A673 (cell line): ENCODE results near the gene INSRR. TPM values are rescaled to one million over a fixed set of nuclear protein-coding genes. Genes with fewer than 3 reads are reported as not detected.
A peak's percentile ranks its signal among the peaks of the same experiment; 100 is the strongest.

Experiments used
- BruUV-seq: library from RNA; stranded (reverse); fragments of 400-500 nt; replicated peaks from 2 replicates; lab custom pipeline; 2021; lab: Mats Ljungman, UMichigan
- CTCF ChIA-PET: fragments of 300-600 bp; sonication (Branson Sonifier 250); formaldehyde crosslinking; loops from one replicate; lab custom pipeline; 2022; ENCODE audit warnings: antibody characterized with exemption; lab: Charles Lee
- POLR2A ChIA-PET: fragments of 300-600 bp; sonication (Branson Sonifier 250); formaldehyde crosslinking; loops from one replicate; lab custom pipeline; 2022; ENCODE audit warnings: antibody characterized with exemption; ENCODE audit not compliant: low non-redundant PET; lab: Charles Lee
- DNase-seq: peaks from one replicate; pipeline ENCODE4 v3.0.0-alpha.2; 2015; ENCODE audit warnings: low spot score
- H3K27ac ChIP-seq: fragments of 200-600 bp; sonication (generic); 2 replicates; pipeline ENCODE4 v1.5.1; 2016; ENCODE audit warnings: mixed run types, low read depth, mild to moderate bottlenecking, mixed read lengths, antibody characterized with exemption, low read length; ENCODE audit not compliant: poor library complexity, severe bottlenecking
- H3K27me3 ChIP-seq: fragments of 200-600 bp; sonication (generic); replicated peaks from 2 replicates; pipeline ENCODE4 v1.6.1; 2017; ENCODE audit warnings: mixed run types, low read depth, mild to moderate bottlenecking, mixed read lengths, antibody characterized with exemption, low read length; ENCODE audit not compliant: insufficient read depth, poor library complexity
- H3K36me3 ChIP-seq: fragments of 200-600 bp; sonication (generic); 2 replicates; pipeline ENCODE4 v1.6.1; 2016; ENCODE audit warnings: mixed run types, mild to moderate bottlenecking, mixed read lengths, antibody characterized with exemption, low read length; ENCODE audit not compliant: insufficient read depth, poor library complexity, severe bottlenecking
- H3K4me1 ChIP-seq: fragments of 200-600 bp; sonication (generic); 2 replicates; pipeline ENCODE4 v1.6.1; 2017; ENCODE audit warnings: mixed run types, mild to moderate bottlenecking, mixed read lengths, antibody characterized with exemption, low read length; ENCODE audit not compliant: insufficient read depth, poor library complexity, severe bottlenecking
- H3K4me3 ChIP-seq: fragments of 200-600 bp; sonication (generic); 2 replicates; pipeline ENCODE4 v1.5.1; 2016; ENCODE audit warnings: low read depth, mixed run types, mild to moderate bottlenecking, mixed read lengths, low read length; ENCODE audit not compliant: poor library complexity, severe bottlenecking
- H3K9me3 ChIP-seq: fragments of 200-600 bp; sonication (generic); 2 replicates; pipeline ENCODE4 v1.6.1; 2016; ENCODE audit warnings: mixed run types, low read depth, mild to moderate bottlenecking, mixed read lengths, antibody characterized with exemption, low read length; ENCODE audit not compliant: poor library complexity, severe bottlenecking
- CTCF ChIP-seq: fragments of 300-800, 200-600 bp; sonication (generic); conservative IDR thresholded peaks from 2 replicates; pipeline ENCODE4 v1.5.1; 2017; ENCODE audit warnings: low read depth, mild to moderate bottlenecking, antibody characterized with exemption, low read length, moderate library complexity, mixed read lengths
- EZH2 ChIP-seq: fragments of 200-600 bp; sonication (generic); IDR thresholded peaks from 2 replicates; pipeline ENCODE4 v1.6.1; 2017; ENCODE audit warnings: borderline replicate concordance, low read depth, mild to moderate bottlenecking, mixed read lengths, antibody characterized with exemption, low read length; ENCODE audit not compliant: poor library complexity, severe bottlenecking
- intact Hi-C: fragments of 100-400 bp; cut with micrococcal nuclease; formaldehyde crosslinking; loops from one replicate; pipeline ENCODE4 v1.10.0; 2022; ENCODE audit not compliant: unreplicated experiment
- total RNA-seq: library from RNA; stranded (reverse); gene quantifications from 2 replicates; pipeline ENCODE4 v1.2.3, GENCODE V29; 2021

INSRR gene
- total RNA-seq, 1 experiment from 2014 or later: 0.15 TPM

- POLR2A ChIA-PET: no interaction called here
- Histone ChIP-seq H3K27ac (no peak overlapping the region), H3K4me1 (no peaks in the 10 kb centered on the region), H3K4me3 (no peak overlapping the region), H3K36me3 (no peaks in the 10 kb centered on the region), H3K27me3 (no peaks in the 10 kb centered on the region), H3K9me3 (no peaks in the 10 kb centered on the region)
- no peak for DNase-seq
- CTCF ChIA-PET: interaction anchor here (0.6 kb wide), 1 partner anchor 43 kb away, joined by 4 read pairs; no protein-coding TSS in a partner anchor
- no peak for TF ChIP-seq EZH2
- TF ChIP-seq CTCF: no peak
- no TSS peak for BruUV-seq
- intact Hi-C loops: loop anchor here (10.0 kb wide), 1 partner anchor 261 kb away; no protein-coding TSS in a partner anchor
Measured at GRCh38 chr1:156894001-156894400, 35.1 kb upstream of the INSRR start.

DNA sequence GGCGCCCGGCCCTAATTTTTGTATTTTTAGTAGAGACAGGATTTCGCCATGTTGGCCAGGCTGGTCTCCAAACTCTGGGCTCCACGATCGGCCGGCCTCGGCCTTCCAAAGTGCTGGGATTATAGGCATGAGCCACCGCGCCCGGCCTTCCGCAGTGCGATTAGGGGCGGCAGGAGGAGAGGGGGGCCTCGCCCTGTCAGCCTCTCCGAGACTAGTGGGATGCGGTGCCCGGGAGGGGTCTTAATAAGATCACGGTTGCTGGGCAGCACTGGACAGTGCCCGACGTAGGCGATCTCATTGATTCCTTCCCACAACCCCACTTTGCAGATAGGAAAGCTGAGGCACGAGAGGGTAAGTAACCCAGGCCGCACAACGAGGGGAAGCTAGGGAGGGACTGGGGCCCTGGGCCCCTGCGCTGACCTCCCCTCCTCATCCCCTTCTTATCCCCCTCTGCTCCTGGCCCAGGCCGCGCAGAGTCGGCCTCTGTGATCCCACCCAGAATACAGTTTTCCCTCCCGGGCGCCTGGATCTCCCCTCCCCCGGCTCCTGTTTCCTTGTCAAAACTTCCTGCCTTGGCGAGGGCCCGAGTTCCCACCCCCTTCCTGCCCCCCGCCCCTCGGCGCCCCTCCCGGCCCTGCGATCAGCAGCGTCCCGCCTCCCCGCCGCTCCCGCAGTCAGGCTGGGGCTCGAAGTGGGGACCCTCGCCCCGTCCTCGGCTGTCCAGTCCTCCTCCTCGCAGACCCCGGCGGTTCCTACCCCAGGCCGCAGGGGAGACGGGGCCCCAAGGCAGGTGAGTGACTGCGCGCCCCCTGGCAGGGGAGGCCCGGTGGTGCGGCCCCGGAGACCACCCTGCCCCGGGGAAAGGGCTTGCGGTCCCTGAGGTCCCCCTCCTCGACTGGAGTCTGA lies 34.4 kb upstream of the INSRR start, which contains the start of gene PEAR1:
PEAR1 (plus strand) TSS at position 671 of the 906 bp plus-strand sequence. CDS start 10,209 bp downstream, outside the sequence.
- H3K36me3 ChIP-seq: no peaks in the 10 kb centered on the region
- ChIA-PET POLR2A (no interaction called here), CTCF (interaction anchor here (0.6 to 1.5 kb wide), 9 partner anchors 13 to 225 kb away, joined by 3 to 12 read pairs (median 6); no protein-coding TSS in a partner anchor)
- H3K4me3 ChIP-seq: peak within 1 kb of the TSS; percentile 29
- no peaks in the 10 kb centered on the region for H3K4me1 ChIP-seq
- no peak for TF ChIP-seq EZH2
- no peak for TF ChIP-seq CTCF
- BruUV-seq: no TSS peak
- intact Hi-C loops: loop anchor here (2.0 to 10.0 kb wide), 2 partner anchors 34 to 262 kb away; no protein-coding TSS in a partner anchor
- no peaks in the 10 kb centered on the region for H3K9me3 ChIP-seq
- no peak within 1 kb of the TSS for H3K27ac ChIP-seq
- DNase-seq: no peak
- no peaks in the 10 kb centered on the region for H3K27me3 ChIP-seq

DNA sequence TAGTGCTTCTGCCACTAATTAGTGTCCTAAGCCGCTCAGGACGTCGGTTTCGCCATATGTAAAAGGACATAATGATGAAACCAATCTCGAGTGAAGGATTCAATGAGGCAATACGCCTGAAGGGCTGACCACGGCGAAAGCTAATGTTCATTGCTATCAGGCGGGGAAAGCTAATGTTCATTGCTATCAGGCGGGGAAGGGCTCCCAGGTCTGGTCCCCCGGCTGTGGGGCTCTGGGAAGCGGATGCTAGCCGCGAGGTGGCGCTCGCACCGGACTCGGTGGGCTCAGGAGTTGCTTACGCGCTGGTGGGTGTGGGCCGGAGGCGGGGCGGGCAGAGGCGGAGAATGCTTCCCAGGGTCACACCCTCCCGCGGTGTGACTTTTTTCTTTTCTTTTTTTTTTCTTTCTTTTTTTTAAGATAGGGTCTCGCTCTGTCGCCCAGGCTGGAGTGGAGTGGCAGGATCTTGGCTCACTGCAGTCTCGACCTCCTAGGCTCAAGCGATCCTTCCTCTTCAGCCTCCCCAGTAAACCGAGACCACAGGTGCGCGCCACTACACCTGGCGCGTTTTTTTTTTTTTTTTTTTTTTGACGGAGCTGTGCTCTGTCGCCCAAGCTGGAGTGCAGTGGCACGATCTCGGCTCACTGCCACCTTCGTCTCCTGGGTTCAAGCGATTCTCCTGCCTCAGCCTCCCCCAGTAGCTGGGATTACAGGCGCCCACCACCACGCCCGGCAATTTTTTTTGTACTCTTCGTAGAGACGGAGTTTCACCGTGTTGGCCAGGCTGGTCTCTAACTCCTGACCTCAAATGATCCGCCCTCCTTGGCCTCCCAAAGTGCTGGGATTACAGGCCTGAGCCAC lies 33.5 kb upstream of the INSRR start:
- no TSS peak for BruUV-seq
- TF ChIP-seq CTCF: peak; percentile 96
- TF ChIP-seq EZH2: no peak
- peak overlapping the region; percentile 29 for H3K4me3 ChIP-seq
- no peaks in the 10 kb centered on the region for H3K36me3 ChIP-seq
- H3K27ac ChIP-seq: no peak overlapping the region
- H3K4me1 ChIP-seq: no peaks in the 10 kb centered on the region
- no peaks in the 10 kb centered on the region for H3K27me3 ChIP-seq
- intact Hi-C loops: loop anchor here (2.0 to 10.0 kb wide), 2 partner anchors 34 to 262 kb away; no protein-coding TSS in a partner anchor
- ChIA-PET POLR2A (no interaction called here), CTCF (interaction anchor here (0.6 to 1.5 kb wide), 12 partner anchors 12 to 263 kb away, joined by 3 to 12 read pairs (median 6); no protein-coding TSS in a partner anchor)
- H3K9me3 ChIP-seq: no peaks in the 10 kb centered on the region
- peak; percentile 93 for DNase-seq
